ENCODE data around the gene TMEM245. TPM values are rescaled to one million over a fixed set of nuclear protein-coding genes. Genes with fewer than 3 reads are reported as not detected.

TMEM245 gene
- total RNA-seq, 1 experiment from 2014 or later = 54.0 TPM

DNA sequence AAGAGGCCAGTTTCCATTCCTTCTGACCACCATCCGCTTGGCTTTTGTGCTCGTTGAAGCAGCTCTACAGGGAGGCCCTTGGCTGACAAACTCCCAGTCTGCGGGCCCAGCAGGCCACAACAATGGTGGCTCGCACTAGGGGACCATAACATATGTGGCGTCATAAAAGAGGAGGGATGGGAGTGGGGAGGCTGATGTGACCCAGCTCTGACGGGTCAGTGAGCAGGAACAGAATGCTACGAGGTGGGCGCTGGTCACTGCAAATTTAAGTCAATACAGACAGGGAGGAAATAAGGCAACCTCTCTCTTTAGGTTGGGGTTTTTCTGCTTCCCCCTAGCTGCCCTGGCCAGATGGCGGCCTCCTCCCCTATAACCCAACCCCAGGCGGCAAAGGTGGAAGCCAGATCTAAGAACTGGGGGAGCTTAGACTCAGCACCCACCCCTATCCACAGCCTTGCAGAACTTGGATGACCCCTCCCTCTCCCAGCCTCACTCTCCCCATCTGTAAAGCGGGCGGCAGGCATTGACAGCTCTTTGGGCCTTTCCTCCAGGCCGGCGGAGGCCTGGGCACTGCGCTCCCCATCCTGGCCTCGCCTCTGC, 46.5 kb upstream of the TMEM245 start:
- ATAC-seq (no peak; the same call in 1 of the 2 replicates), DNase-seq (ENCODE audit: low read depth, low spot score) (no peak)
- Histone ChIP-seq H3K36me3 (ENCODE audit: control insufficient read depth, insufficient read depth, low read length) (no peaks in the 10 kb centered on the region), H3K27me3 (ENCODE audit: control insufficient read depth, insufficient read depth, low read length) (no peaks in the 10 kb centered on the region), H3K27ac (ENCODE audit: low read length) (no peak overlapping the region), H3K4me1 (ENCODE audit: control insufficient read depth, insufficient read depth, low read length) (no peaks in the 10 kb centered on the region), H3K9me3 (ENCODE audit: control insufficient read depth, insufficient read depth, low read depth, low read length) (no peaks in the 10 kb centered on the region), H3K4me3 (ENCODE audit: low read depth in 2 of 2, low read length in 2 of 2) (no peak overlapping the region; a peak in 1 of 4 replicates)
- TF ChIP-seq POLR2AphosphoS5 (IDR thresholded peaks at IDR 0.05; ENCODE audit: low read depth, low read length) (no peak), SIN3A (IDR thresholded peaks at IDR 0.05; ENCODE audit: borderline replicate concordance, insufficient read depth, low read depth, low read length) (no peak), TCF7L2 (IDR thresholded peaks at IDR 0.05; ENCODE audit: low read depth, low read length) (no peak)
- TF ChIP-seq, protein P1, sequence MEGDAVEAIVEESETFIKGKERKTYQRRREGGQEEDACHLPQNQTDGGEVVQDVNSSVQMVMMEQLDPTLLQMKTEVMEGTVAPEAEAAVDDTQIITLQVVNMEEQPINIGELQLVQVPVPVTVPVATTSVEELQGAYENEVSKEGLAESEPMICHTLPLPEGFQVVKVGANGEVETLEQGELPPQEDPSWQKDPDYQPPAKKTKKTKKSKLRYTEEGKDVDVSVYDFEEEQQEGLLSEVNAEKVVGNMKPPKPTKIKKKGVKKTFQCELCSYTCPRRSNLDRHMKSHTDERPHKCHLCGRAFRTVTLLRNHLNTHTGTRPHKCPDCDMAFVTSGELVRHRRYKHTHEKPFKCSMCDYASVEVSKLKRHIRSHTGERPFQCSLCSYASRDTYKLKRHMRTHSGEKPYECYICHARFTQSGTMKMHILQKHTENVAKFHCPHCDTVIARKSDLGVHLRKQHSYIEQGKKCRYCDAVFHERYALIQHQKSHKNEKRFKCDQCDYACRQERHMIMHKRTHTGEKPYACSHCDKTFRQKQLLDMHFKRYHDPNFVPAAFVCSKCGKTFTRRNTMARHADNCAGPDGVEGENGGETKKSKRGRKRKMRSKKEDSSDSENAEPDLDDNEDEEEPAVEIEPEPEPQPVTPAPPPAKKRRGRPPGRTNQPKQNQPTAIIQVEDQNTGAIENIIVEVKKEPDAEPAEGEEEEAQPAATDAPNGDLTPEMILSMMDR (IDR thresholded peaks at IDR 0.05) = no peak
- TF ChIP-seq, protein P2, sequence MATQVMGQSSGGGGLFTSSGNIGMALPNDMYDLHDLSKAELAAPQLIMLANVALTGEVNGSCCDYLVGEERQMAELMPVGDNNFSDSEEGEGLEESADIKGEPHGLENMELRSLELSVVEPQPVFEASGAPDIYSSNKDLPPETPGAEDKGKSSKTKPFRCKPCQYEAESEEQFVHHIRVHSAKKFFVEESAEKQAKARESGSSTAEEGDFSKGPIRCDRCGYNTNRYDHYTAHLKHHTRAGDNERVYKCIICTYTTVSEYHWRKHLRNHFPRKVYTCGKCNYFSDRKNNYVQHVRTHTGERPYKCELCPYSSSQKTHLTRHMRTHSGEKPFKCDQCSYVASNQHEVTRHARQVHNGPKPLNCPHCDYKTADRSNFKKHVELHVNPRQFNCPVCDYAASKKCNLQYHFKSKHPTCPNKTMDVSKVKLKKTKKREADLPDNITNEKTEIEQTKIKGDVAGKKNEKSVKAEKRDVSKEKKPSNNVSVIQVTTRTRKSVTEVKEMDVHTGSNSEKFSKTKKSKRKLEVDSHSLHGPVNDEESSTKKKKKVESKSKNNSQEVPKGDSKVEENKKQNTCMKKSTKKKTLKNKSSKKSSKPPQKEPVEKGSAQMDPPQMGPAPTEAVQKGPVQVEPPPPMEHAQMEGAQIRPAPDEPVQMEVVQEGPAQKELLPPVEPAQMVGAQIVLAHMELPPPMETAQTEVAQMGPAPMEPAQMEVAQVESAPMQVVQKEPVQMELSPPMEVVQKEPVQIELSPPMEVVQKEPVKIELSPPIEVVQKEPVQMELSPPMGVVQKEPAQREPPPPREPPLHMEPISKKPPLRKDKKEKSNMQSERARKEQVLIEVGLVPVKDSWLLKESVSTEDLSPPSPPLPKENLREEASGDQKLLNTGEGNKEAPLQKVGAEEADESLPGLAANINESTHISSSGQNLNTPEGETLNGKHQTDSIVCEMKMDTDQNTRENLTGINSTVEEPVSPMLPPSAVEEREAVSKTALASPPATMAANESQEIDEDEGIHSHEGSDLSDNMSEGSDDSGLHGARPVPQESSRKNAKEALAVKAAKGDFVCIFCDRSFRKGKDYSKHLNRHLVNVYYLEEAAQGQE (IDR thresholded peaks at IDR 0.05; ENCODE audit: insufficient read depth in 1 of 2, low read depth in 2 of 2, low read length in 1 of 2) = no peak
- intact Hi-C loops (cut with micrococcal nuclease; ENCODE audit: unreplicated experiment) = no loop called here
- in situ Hi-C loops (cut with HindIII; ENCODE audit: low pct_unique_long_range_greater_than_20kb, low sequenced_read_pairs) = no loop called here
- no TSS peak for BruUV-seq (replicated peaks)
- ChIA-PET CTCF (interaction anchor here (0.5 kb wide), 1 partner anchor 49 kb away, joined by 3 read pairs; no protein-coding TSS in a partner anchor), POLR2A (no interaction called here)

DNA sequence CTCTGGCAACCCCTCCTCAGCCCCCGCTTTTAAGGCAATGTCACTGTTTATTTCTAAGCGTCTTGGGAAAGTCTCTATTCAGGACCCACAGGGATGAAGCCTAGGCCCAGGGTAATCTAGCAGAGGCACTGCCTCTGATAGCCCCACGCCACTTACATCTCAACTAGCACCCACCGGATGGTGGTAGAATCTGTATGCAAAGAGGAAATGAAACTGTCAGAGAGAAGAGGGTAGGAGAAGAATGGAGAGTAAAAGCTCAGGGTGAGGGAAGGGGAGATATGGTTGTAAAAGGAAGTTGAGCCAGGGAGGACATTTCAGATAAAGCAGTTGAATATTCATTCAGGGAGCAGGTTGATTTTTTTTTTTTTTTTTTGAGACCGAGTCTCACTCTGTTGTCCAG, 44.3 kb upstream of the TMEM245 start:
- Histone ChIP-seq H3K36me3 (ENCODE audit: control insufficient read depth, insufficient read depth, low read length) (no peaks in the 10 kb centered on the region), H3K4me1 (ENCODE audit: control insufficient read depth, insufficient read depth, low read length) (no peaks in the 10 kb centered on the region), H3K9me3 (ENCODE audit: control insufficient read depth, insufficient read depth, low read depth, low read length) (no peaks in the 10 kb centered on the region), H3K27me3 (ENCODE audit: control insufficient read depth, insufficient read depth, low read length) (no peaks in the 10 kb centered on the region), H3K27ac (ENCODE audit: low read length) (no peak overlapping the region), H3K4me3 (ENCODE audit: low read depth in 2 of 2, low read length in 2 of 2) (no peak overlapping the region)
- intact Hi-C loops (cut with micrococcal nuclease; ENCODE audit: unreplicated experiment) (no loop called here), in situ Hi-C loops (cut with HindIII; ENCODE audit: low pct_unique_long_range_greater_than_20kb, low sequenced_read_pairs) (no loop called here)
- ATAC-seq = no peak
- POLR2A ChIA-PET = no interaction called here
- BruUV-seq (replicated peaks) = no TSS peak
- no peak for TF ChIP-seq POLR2AphosphoS5 (IDR thresholded peaks at IDR 0.05; ENCODE audit: low read depth, low read length)
- TF ChIP-seq TCF7L2 (IDR thresholded peaks at IDR 0.05; ENCODE audit: low read depth, low read length) = no peak
- CTCF ChIA-PET = no interaction called here
- no peak for DNase-seq (ENCODE audit: low read depth, low spot score)

DNA sequence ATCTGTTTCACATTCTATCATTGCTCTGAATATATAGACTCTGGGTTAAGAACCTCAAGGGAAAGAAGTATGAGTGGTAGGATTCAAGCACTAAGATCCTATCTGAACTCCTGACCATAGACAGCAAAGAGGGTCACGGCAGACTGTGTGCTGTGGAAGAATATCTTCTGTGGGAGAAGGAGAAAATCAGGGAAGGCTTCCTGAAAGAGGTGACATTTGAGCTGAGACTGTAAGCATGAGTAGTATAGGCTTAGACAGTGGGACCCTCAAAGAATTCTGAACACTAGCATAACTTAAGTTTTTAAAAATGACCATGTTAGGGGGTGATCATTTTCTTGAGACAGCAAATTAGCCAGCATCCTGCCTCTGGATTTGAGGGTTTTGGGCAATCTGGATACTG, 43.4 kb upstream of the TMEM245 start:
- no peak overlapping the region for H3K4me3 ChIP-seq (ENCODE audit: low read depth in 2 of 2, low read length in 2 of 2)
- no peak for ATAC-seq
- no TSS peak for BruUV-seq (replicated peaks)
- TF ChIP-seq SIN3A (IDR thresholded peaks at IDR 0.05; ENCODE audit: borderline replicate concordance, insufficient read depth, low read depth, low read length) (no peak), POLR2AphosphoS5 (IDR thresholded peaks at IDR 0.05; ENCODE audit: low read depth, low read length) (no peak)
- H3K4me1 ChIP-seq (ENCODE audit: control insufficient read depth, insufficient read depth, low read length) = no peaks in the 10 kb centered on the region
- no peaks in the 10 kb centered on the region for H3K27me3 ChIP-seq (ENCODE audit: control insufficient read depth, insufficient read depth, low read length)
- ChIA-PET CTCF (no interaction called here), POLR2A (no interaction called here)
- no peaks in the 10 kb centered on the region for H3K36me3 ChIP-seq (ENCODE audit: control insufficient read depth, insufficient read depth, low read length)
- DNase-seq (ENCODE audit: low read depth, low spot score) = no peak
- intact Hi-C loops (cut with micrococcal nuclease; ENCODE audit: unreplicated experiment) = no loop called here
- no peaks in the 10 kb centered on the region for H3K9me3 ChIP-seq (ENCODE audit: control insufficient read depth, insufficient read depth, low read depth, low read length)
- in situ Hi-C loops (cut with HindIII; ENCODE audit: low pct_unique_long_range_greater_than_20kb, low sequenced_read_pairs) = no loop called here
- no peak overlapping the region for H3K27ac ChIP-seq (ENCODE audit: low read length)

All from Panc1 (cell line).